Astrocyte of the hippocampus (primary cell): ENCODE measurements around the gene RNH1.

Experiments used
- DNase-seq: peaks from one replicate; pipeline ENCODE4 v3.0.0; 2011; ENCODE audit warnings: low read depth, low spot score

Gene RNH1

GRCh38 chr11:459511-460220 is 47.4 kb downstream of the RNH1 start:
- no peak for DNase-seq

GRCh38 chr11:457111-457760 is 49.8 kb downstream of the RNH1 start:
- DNase-seq = no peak

GRCh38 chr11:456533-456932 is 50.5 kb downstream of the RNH1 start:
- no peak for DNase-seq

- DNase-seq = no peak
Measured at GRCh38 chr11:455566-456147, 51.4 kb downstream of the RNH1 start.

- DNase-seq = no peak
Measured at GRCh38 chr11:454801-455565, 52.1 kb downstream of the RNH1 start.

GRCh38 chr11:454043-454442 is 53.0 kb downstream of the RNH1 start:
- no peak for DNase-seq

GRCh38 chr11:453564-453963 is 53.5 kb downstream of the RNH1 start:
- DNase-seq = no peak

- no peak for DNase-seq
Measured at GRCh38 chr11:452916-453527, 54.0 kb downstream of the RNH1 start.

- DNase-seq = no peak
Measured at GRCh38 chr11:452203-452744, 54.8 kb downstream of the RNH1 start.

GRCh38 chr11:451738-452137 is 55.3 kb downstream of the RNH1 start:
- DNase-seq = no peak

- DNase-seq = peak; percentile 81
Measured at GRCh38 chr11:450809-451451, 56.1 kb downstream of the RNH1 start.

- peak; percentile 99 for DNase-seq
Measured at GRCh38 chr11:449889-450808, 56.9 kb downstream of the RNH1 start, which contains the start of gene PTDSS2. TSS of gene PTDSS2 (plus strand) at chr11:450279. CDS start at chr11:450456, 177 bp downstream.

- DNase-seq = peak; percentile 95
Measured at GRCh38 chr11:447923-448731, 58.9 kb downstream of the RNH1 start.

GRCh38 chr11:446891-447290 is 60.2 kb downstream of the RNH1 start:
- no peak for DNase-seq

GRCh38 chr11:445765-446588 is 61.1 kb downstream of the RNH1 start:
- DNase-seq = no peak
